ENCODE data around the gene DUSP22. TPM values are rescaled to one million over a fixed set of nuclear protein-coding genes. Genes with fewer than 3 reads are reported as not detected.

The DUSP22 gene
- total and polyA plus RNA-seq, 2 experiments from 2014 or later, result 12.8 to 36.8 TPM

- TF ChIP-seq EZH2 (IDR thresholded peaks at IDR 0.05; ENCODE audit: low read depth, unreplicated experiment) (no peak), EZH2phosphoT487 (IDR thresholded peaks at IDR 0.05; ENCODE audit: unreplicated experiment) (no peak)
These were observed 1.0 kb upstream of the DUSP22 start (continued) for GRCh38 chr6:291204-291696.

- Histone ChIP-seq H3K4me1 (ENCODE audit: insufficient read depth) (peaks cover 28% of the 10 kb centered on the region), H3K4me3 (peak overlapping the region; percentile 89), H2AFZ (peak overlapping the region; percentile 94), H3K27me3 (ENCODE audit: insufficient read depth) (peaks cover 4% of the 10 kb centered on the region), H3K4me2 (peak overlapping the region; percentile 97), H3K27ac (ENCODE audit: low read depth) (peak overlapping the region; percentile 55), H3K36me3 (ENCODE audit: insufficient read depth) (peaks cover 11% of the 10 kb centered on the region; the same call in 1 of the 2 replicates), H3K9me2 (ENCODE audit: insufficient read depth) (peaks cover 6% of the 10 kb centered on the region), H3F3A (replicated peaks; ENCODE audit: low read depth) (peaks cover 6% of the 10 kb centered on the region; the same call in 1 of the 2 replicates), H3K79me2 (replicated peaks; ENCODE audit: insufficient read depth) (peaks cover 39% of the 10 kb centered on the region), H4K20me1 (replicated peaks; ENCODE audit: insufficient read depth) (peaks cover 11% of the 10 kb centered on the region; the same call in 1 of the 2 replicates)
- peak; percentile 80 for DNase-seq (ENCODE audit: low spot score)
- Mint-ChIP-seq H3K27me3 (ENCODE audit: insufficient read depth, low read depth, poor library complexity) (peaks cover 15% of the 10 kb centered on the region), H3K4me1 (peaks cover 32% of the 10 kb centered on the region), H3K4me3 (peak overlapping the region; percentile 76), H3K27ac (no peak overlapping the region), H3K9me3 (peaks cover 68% of the 10 kb centered on the region), H3K36me3 (ENCODE audit: low read depth) (peaks cover 13% of the 10 kb centered on the region)
- TF ChIP-seq CTCF (conservative IDR thresholded peaks at IDR 0.05; ENCODE audit: low read depth in 2 of 2), result no peak
- TF ChIP-seq POLR2AphosphoS5 (IDR thresholded peaks at IDR 0.05; ENCODE audit: low read depth), result peak; percentile 54
- ATAC-seq, result peak; percentile 55
These were observed 362 bp downstream of the DUSP22 start for GRCh38 chr6:292506-293192.

GRCh38 chr6:293193-294174 lies 1.2 kb downstream of the DUSP22 start:
- peaks cover 14% of the 10 kb centered on the region for H3K36me3 Mint-ChIP-seq (ENCODE audit: low read depth)
- H3K27ac ChIP-seq (ENCODE audit: low read depth), result no peak overlapping the region

More at GRCh38 chr6:293193-294174, 1.2 kb downstream of the DUSP22 start:
- H3K79me2 ChIP-seq (replicated peaks; ENCODE audit: insufficient read depth), result peaks cover 45% of the 10 kb centered on the region
- TF ChIP-seq EZH2 (IDR thresholded peaks at IDR 0.05; ENCODE audit: low read depth, unreplicated experiment), result peak; percentile 21
- no peak for TF ChIP-seq POLR2AphosphoS5 (IDR thresholded peaks at IDR 0.05; ENCODE audit: low read depth)
- TF ChIP-seq CREB1 (CRISPR knock-in tag; IDR thresholded peaks at IDR 0.05; ENCODE audit: low read depth), result no peak
- no peak for TF ChIP-seq JUNB (IDR thresholded peaks at IDR 0.05; ENCODE audit: unreplicated experiment)
- no peak for TF ChIP-seq CTCF (conservative IDR thresholded peaks at IDR 0.05; ENCODE audit: low read depth in 2 of 2)
- Mint-ChIP-seq H3K27ac (no peak overlapping the region), H3K4me1 (peaks cover 38% of the 10 kb centered on the region), H3K9me3 (peaks cover 60% of the 10 kb centered on the region), H3K27me3 (ENCODE audit: insufficient read depth, low read depth, poor library complexity) (peaks cover 11% of the 10 kb centered on the region), H3K4me3 (peak overlapping the region; percentile 76)
- DNase-seq (ENCODE audit: low spot score) (peak; percentile 42), ATAC-seq (peak; percentile 7)
- H4K20me1 ChIP-seq (replicated peaks; ENCODE audit: insufficient read depth), result peaks cover 11% of the 10 kb centered on the region; the same call in 1 of the 2 replicates
- H3K36me3 ChIP-seq (ENCODE audit: insufficient read depth), result peaks cover 11% of the 10 kb centered on the region; the same call in 1 of the 2 replicates
- peaks cover 6% of the 10 kb centered on the region; the same call in 1 of the 2 replicates for H3F3A ChIP-seq (replicated peaks; ENCODE audit: low read depth)
- peaks cover 6% of the 10 kb centered on the region for H3K9me2 ChIP-seq (ENCODE audit: insufficient read depth)
- H3K4me2 ChIP-seq, result peak overlapping the region; percentile 97
- peaks cover 36% of the 10 kb centered on the region for H3K4me1 ChIP-seq (ENCODE audit: insufficient read depth)
- H3K4me3 ChIP-seq, result peak overlapping the region; percentile 89
- peak overlapping the region; percentile 94 for H2AFZ ChIP-seq
- peaks cover 4% of the 10 kb centered on the region for H3K27me3 ChIP-seq (ENCODE audit: insufficient read depth)
